GM18951 (cell line): ENCODE results near the gene NPC1.

ENCODE experiments used
- POLR2A ChIP-seq: IDR thresholded peaks from 4 replicates; pipeline ENCODE4 v1.6.1; 2011; ENCODE audit warnings: mild to moderate bottlenecking; ENCODE audit not compliant: insufficient read length, insufficient read depth; ENCODE audit errors: extremely low read depth
- in situ Hi-C: fragments of 300-500 bp; cut with MboI; formaldehyde crosslinking; loops from one replicate; pipeline ENCODE4 v1.12.0; 2022; ENCODE audit warnings: low sequenced_read_pairs, mixed read lengths, inconsistent platforms; ENCODE audit not compliant: unreplicated experiment

Gene NPC1

GRCh38 chr18:23484561-23485182 is 101.6 kb downstream of the NPC1 start:
- in situ Hi-C loops, result no loop called here
- TF ChIP-seq POLR2A, result no peak
